Iris pigment epithelial cell (primary cell): ENCODE results near the gene WDR37.
"Not testable (repeated sequence)": the region's sequence is repeated elsewhere in the genome, so short reads cannot be mapped to it uniquely, and the experiment has no call there.

Source experiments
- DNase-seq: peaks from one replicate; pipeline ENCODE4 v3.0.0-alpha.2; 2011; ENCODE audit warnings: low read depth

The WDR37 gene

DNA sequence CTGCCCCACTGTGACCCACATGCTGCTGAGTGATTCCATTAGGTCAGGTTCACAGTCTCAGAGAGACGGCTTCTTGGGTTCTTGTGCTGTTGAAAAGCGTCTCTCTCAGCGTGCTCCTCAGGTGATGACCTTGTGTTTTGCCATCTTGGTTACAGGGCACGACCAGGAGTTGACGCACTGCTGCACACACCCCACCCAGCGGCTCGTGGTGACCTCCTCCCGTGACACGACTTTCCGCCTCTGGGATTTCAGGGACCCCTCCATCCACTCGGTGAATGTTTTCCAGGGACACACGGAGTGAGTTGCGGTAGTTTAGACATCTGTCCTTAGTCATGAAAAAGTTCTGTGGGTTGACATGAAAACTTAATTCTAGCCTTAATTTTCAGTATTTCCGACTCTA is 48.8 kb downstream of the WDR37 start:
- no peak for DNase-seq

- no peak for DNase-seq
Observed at GRCh38 chr10:1107004-1107403, 50.8 kb downstream of the WDR37 start.

DNA sequence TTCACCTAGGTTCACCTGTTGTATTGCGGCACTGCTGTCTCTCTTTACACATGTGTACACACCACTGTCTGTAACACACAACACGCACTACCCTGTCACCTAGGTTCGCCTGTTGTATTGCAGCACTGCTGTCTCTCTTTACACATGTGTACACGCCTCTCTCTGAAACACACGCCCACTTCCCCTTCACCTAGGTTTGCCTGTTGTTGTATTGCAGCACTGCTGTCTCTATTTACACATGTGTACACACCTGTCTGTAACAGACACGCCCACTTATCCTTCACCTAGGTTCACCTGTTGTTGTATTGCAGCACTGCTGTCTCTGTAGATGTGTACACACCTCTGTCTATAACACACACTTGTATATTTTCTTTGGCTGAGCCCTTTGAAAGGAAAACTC is 51.5 kb downstream of the WDR37 start:
- no peak for DNase-seq

- DNase-seq = peak; percentile 92
Observed at GRCh38 chr10:1109795-1110673, 53.8 kb downstream of the WDR37 start.

GRCh38 chr10:1110674-1111119 is 54.5 kb downstream of the WDR37 start:
- no peak for DNase-seq

DNA sequence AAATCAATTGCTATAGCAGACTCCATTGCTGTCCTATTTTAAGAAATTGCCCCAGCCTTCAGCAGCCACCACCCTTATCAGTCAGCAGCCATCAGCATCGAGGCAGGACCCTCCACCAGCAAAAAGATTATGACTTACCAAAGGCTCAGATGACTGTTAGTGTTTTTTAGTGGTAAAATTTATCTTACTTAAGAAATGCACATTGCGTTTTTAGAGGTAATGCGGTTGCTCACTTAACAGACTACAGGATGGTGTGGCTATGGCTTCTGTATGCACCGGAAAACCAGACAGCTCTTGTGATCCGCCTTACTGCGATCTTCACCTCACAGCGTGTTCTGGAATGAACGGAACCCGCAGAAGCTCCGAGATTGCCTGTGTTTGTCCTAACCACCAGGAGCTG is 58.1 kb downstream of the WDR37 start:
- DNase-seq = no peak

- DNase-seq = no peak
Observed at GRCh38 chr10:1114719-1115606, 58.8 kb downstream of the WDR37 start.

DNA sequence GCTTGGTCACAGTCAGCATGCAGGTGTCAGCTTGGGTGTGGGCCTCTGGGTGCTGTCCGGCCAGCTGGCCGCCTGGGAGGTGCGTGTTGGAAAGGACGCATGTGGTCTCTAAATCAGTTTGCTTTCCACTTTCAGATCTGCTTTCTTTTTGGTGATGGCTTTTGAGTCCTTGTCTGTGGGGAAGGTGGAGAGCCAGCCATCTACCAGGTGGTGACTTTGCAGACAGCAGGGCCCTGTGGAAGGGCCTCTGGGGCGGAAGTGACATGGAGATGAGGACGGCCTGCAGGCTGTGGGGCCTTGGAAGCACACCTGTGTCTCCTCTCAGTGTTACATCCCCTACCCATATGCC is 59.4 kb downstream of the WDR37 start:
- no peak for DNase-seq

DNA sequence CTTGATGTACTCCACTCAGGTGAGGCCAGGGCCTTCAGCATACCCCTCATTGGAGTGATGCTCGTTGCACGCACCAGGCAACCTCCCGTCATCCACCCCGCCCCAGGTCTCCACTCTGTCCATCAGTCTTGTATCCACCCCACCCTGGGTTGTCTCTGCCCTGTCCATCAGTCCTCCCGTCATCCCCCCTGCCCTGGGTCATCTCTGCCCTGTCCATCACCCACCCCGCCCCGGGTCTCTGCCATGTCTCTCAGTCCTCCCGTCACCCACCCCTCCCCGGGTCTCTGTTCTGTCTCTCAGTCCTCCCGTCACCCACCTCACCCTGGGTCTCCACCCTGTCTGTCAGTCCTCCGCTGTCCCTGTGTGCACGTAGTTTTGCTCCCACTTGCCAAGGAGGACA is 59.9 kb downstream of the WDR37 start:
- no peak for DNase-seq

- DNase-seq = no peak
Observed at GRCh38 chr10:1116696-1117280, 60.6 kb downstream of the WDR37 start.

DNA sequence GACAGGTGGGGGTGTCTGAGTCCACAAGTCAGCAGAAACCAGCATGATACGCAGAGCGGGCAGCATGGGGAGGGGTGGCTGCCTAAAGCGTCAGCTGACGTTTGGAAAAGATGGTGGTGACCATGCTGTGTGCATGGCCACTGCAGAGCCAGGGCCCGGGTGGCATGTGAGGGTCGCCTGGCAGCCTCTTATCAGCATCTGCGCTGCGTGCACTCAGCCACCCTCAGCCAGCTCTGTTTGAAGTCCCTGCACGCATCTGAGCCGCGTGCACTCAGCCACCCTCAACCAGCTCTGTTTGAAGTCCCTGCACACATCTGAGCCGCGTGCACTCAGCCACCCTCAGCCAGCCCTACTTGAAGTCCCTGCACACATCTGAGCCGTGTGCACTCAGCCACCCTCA is 61.5 kb downstream of the WDR37 start:
- DNase-seq = no peak

DNA sequence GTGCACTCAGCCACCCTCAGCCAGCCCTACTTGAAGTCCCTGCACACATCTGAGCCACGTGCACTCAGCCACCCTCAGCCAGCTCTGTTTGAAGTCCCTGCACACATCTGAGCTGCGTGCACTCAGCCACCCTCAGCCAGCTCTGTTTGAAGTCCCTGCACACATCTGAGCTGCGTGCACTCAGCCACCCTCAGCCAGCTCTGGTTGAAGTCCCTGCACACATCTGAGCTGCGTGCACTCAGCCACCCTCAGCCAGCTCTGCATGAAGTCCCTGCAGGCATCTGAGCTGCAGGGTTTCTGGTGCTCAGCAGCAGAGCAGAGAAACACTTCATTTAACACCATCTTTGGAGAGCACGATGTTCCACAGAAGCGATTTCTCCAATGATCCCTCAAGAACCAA is 62.1 kb downstream of the WDR37 start:
- DNase-seq = not testable (repeated sequence)

DNA sequence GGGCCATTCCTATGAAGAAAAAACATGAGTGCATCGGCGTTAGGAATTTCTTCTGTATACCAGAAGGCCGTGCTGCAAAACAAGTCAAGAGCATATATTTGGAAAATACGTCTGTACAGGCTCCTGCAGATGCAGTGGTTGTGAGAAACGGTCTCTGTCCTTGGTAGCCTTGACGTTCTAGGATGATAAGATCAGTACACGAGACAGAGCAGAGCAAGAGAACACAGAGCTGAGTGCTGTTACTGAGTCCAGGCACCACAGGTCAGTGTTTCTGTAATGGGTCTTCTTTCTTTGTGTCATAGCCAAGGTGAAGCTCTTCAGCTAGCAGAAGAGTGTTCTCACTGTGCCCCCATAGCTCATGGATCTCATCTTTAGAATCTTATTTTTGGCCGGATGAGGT is 62.8 kb downstream of the WDR37 start:
- DNase-seq = no peak

DNA sequence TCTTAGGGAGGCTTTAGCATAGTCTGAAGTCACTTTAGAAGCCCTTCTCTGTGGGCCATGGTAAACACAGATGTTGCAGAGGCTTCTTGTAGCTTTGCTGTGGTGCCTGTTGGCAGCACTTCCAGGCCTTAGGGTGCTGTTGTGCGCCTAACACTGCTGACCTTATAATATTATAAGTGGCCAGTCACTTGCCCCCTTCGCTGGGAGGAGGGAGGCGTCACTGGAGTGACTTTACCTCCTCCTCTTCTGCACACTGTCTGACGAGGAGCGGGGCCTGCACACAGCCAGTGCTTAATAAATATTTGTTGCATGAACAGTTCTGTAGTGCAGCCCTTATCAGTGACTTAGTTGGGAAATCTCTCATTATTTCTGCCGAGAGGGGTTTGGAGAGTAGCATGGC is 63.3 kb downstream of the WDR37 start:
- DNase-seq = no peak

- DNase-seq = no peak
Observed at GRCh38 chr10:1120306-1120705, 64.1 kb downstream of the WDR37 start.

DNA sequence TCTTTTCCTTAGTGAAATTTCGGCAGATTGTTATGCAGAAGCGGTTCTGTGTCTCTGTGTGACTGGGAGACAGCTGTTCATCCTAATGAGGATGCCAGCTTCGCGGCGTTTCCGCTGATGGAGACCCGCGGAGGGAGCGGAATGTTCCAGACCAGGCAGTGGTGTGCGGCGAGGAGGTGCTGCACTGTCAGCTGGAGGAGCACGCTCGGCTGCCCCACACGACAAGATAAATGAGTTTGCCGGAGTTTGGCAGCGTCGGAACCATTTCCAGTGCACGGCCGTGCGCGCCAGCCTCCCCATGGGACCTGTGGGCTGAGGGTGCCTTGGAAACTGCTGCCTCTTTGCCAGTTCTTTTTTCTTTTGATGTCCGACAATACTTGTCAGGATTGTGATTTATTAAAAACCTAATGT is 64.6 kb downstream of the WDR37 start:
- no peak for DNase-seq

DNA sequence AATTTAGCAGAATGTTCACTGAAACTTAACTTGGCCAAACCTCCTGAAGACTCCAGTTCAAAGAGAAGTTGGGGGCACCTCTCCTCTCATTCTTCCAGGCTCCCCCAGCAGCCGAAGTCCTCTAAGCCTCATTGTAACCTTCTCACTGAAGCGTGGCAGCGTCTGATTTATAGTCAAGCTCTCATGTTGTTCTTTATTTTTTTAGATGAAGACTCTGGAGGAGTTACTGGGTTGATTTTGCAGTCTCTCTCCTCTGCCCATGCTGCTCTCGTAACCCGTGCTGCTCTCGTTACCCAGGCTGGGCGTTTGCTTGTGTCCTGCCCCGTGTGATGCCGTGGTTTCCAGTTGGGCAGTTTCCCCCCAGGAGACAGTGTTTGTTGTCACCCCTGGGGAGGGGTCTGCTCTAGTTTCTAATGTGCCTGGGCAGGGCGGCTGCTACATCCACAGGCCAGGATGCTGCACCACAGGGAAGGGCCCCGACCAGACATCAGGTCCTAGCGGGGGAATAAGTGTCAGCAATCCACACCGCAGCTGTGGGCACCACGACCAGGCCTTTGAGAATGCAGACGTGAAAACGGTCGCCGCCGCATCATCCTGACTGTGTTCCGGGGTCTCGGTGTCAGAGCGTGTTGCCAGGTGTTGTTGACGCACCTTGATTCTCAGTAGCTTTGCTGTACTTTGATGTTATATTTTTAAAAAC is 65.2 kb downstream of the WDR37 start:
- DNase-seq = no peak

DNA sequence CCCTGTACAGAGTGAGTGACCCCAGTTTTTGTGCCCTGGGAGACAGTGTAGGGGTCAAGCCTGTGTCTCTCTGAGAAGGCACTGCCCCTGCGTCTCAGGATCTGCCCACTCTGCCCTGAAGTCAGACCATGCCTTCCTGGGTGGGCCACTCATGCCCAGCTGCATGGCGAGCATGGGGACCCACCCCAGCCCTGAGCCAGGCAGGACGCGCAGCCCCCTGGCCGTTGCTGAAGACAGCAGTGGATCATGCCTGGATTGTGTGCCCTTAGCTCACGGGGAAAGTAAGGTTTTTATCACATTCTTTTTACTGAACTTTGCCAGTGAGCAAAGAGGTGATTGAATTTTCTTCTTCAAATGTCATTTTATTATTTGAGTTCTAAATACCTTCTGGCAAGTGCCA is 66.2 kb downstream of the WDR37 start:
- no peak for DNase-seq

- DNase-seq = peak; percentile 72
Observed at GRCh38 chr10:1123198-1123597, 67.0 kb downstream of the WDR37 start.

- no peak for DNase-seq
Observed at GRCh38 chr10:1123972-1124371, 67.8 kb downstream of the WDR37 start.

DNA sequence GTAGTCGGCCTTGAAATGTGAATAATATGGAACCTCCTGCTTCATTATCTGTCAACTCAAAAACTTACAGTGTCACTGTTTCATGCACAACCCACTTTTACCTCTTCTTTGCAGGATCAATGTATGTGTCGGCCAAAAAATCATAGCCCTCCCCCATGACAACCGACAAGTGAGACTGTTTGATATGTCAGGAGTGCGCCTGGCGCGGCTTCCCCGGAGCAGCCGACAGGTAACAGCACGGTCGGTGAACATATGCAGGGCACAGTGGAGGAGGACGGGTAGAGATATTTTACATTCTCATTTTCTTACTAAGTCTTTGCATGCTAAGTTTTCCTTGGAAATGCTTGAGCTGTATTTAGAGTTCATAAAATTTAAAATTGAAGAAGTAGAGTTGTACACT is 68.6 kb downstream of the WDR37 start:
- no peak for DNase-seq

- no peak for DNase-seq
Observed at GRCh38 chr10:1126461-1126860, 70.3 kb downstream of the WDR37 start.
